Heart right ventricle (tissue), 16 donors: ENCODE data around the gene MAPKAP1. TPM values are rescaled to one million over a fixed set of nuclear protein-coding genes. Genes with fewer than 3 reads are reported as not detected.

Experiments used
- ATAC-seq, 8 donors: fragments of 200-7000 bp; cut with Tn5 transposase; one replicate each; pipeline ENCODE4 v1.9.1; 2020; ENCODE audit warnings: mild to moderate bottlenecking in 8 of 8, moderate library complexity in 8 of 8, moderate number of reproducible peaks in 1 of 8
- DNase-seq, 2 donors: peaks; one replicate each; pipeline ENCODE4 v3.0.0-alpha.2; 2020
- H3K27ac ChIP-seq, 10 donors: fragments of 200-600 bp; sonication (generic) in 2 of 10; one replicate each; pipeline versions ENCODE4 v1.5.0 to v1.8.0; 2020 to 2022; ENCODE audit warnings: mild to moderate bottlenecking in 3 of 10
- H3K27me3 ChIP-seq, 7 donors: fragments of 200-600 bp; one replicate each; pipeline ENCODE4 v1.8.0; 2021 to 2022; ENCODE audit warnings: mild to moderate bottlenecking in 2 of 7
- H3K36me3 ChIP-seq, 9 donors: fragments of 200-600 bp; sonication (generic) in 1 of 9; one replicate each; pipeline versions ENCODE4 v1.5.0 to v1.8.0; 2020 to 2022; ENCODE audit warnings: mild to moderate bottlenecking in 2 of 9
- H3K4me1 ChIP-seq, 9 donors: fragments of 200-600 bp; sonication (generic) in 1 of 9; one replicate each; pipeline versions ENCODE4 v1.5.0 to v1.8.0; 2020 to 2022; ENCODE audit warnings: mild to moderate bottlenecking in 4 of 9
- H3K4me3 ChIP-seq, 10 donors: fragments of 200-600 bp; sonication (generic) in 2 of 10; one replicate each; pipeline versions ENCODE4 v1.5.0 to v1.8.0; 2020 to 2022; ENCODE audit warnings: mild to moderate bottlenecking in 7 of 10, moderate library complexity in 2 of 10
- H3K9me3 ChIP-seq, 11 donors: fragments of 200-600 bp in 10 of 11; sonication (generic) in 2 of 11; one replicate each; pipeline versions ENCODE4 v1.5.0 to v1.8.0; 2013 to 2022; ENCODE audit warnings: mild to moderate bottlenecking in 2 of 11, control low read depth in 1 of 11, moderate library complexity in 1 of 11
- WGBS, 2 donors: extraction: QIAGEN DNeasy Blood & Tissue Kit; methylation state at CpG; one replicate each; pipeline ENCODE4 v1.1.7; 2013; ENCODE audit warnings: inconsistent platforms in 1 of 2; 5-methylcytosine and 5-hydroxymethylcytosine counted together
- intact Hi-C, 10 donors: fragments of 100-400 bp; cut with DNase I; formaldehyde crosslinking; loops; one replicate each; pipeline versions ENCODE4 v1.11.1 to v1.14.2; 2022
- polyA plus RNA-seq, 2 donors: library from polyadenylated mRNA; stranded (reverse); fragments of 200-250 nt; gene quantifications; one replicate each; pipeline ENCODE4 v1.2.3, GENCODE V29; 2013
- total RNA-seq, 10 donors: library from RNA; stranded (reverse); fragmentation: NEBNext Ultra II Directional in 3 of 10; extraction: Animal tissue kit (Norgen Biotek cat#: 25700) in 3 of 10; gene quantifications; one replicate each; pipeline versions ENCODE4 v1.2.1 to v1.2.4, GENCODE V29; 2021 to 2023
- TF ChIP-seq, protein P1 (sequence below), 9 donors: fragments of 200-600 bp; sonication (generic) in 2 of 9; IDR thresholded peaks; one replicate each; pipeline versions ENCODE4 v1.5.0 to v1.8.0; 2021 to 2022; ENCODE audit warnings: antibody characterized with exemption in 9 of 9, mild to moderate bottlenecking in 5 of 9, moderate library complexity in 1 of 9
- donor health status: Arrhythmogenic right ventricular cardiomyopathy.
- donor health status: ischemic (EF 13 %, LVEDD 7.1; RV severe dilation, severe dysfunction).
- donor health status: healthy with polysubstance abuse.
- donor health status: DM: no; HTN: yes; CAD: no.
- donor health status: DM: no; HTN: no; CAD: no.
- donor health status: ischemic (EF 25% LVEDD 6.9; RV normal size, moderate dysfunction).
- donor health status: ischemic (EF 25% LVEDD 5.7; RV mildly dilated, moderate dysfunction).
- donor health status: healthy.
- donor health status: DM: yes; HTN: yes; CAD: no.
- donor health status: Ischemic cardiomyopathy.
- donor health status: ischemic (EF 35%, LVEDD 5.7; RV mildly dilated, moderate dysfunction).
- donor health status: nonischemic (EF 11% LVEDD 7.7; RV severe dilation, severe dysfunction).
- donor health status: DM: yes; HTN: yes; CAD: no.
- donor health status: PGD.
- donor health status: ischemic (EF 29% LVEDD 5.4; RV normal size, mild dysfunction).
- donor health status: nonischemic (EF 23%, LVEDD 6.1; RV moderate dilation, normal function).

The MAPKAP1 gene
- total and polyA plus RNA-seq, 12 donors, result 102 to 143 (median 116) TPM

- Histone ChIP-seq H3K27me3 (no peaks in the 10 kb centered on the region), H3K4me1 (peaks cover 0 to 80% (median 36%) of the 10 kb centered on the region in 9 donors), H3K36me3 (peaks cover 0 to 5% (median 0%) of the 10 kb centered on the region in 9 donors), H3K9me3 (no peaks in the 10 kb centered on the region), H3K27ac (peak overlapping the region in 5 of 10 donors; percentile 12 to 85 (median 23)), H3K4me3 (no peak overlapping the region)
- DNase-seq, result no peak
- ATAC-seq, result no peak
- TF ChIP-seq, protein P1, sequence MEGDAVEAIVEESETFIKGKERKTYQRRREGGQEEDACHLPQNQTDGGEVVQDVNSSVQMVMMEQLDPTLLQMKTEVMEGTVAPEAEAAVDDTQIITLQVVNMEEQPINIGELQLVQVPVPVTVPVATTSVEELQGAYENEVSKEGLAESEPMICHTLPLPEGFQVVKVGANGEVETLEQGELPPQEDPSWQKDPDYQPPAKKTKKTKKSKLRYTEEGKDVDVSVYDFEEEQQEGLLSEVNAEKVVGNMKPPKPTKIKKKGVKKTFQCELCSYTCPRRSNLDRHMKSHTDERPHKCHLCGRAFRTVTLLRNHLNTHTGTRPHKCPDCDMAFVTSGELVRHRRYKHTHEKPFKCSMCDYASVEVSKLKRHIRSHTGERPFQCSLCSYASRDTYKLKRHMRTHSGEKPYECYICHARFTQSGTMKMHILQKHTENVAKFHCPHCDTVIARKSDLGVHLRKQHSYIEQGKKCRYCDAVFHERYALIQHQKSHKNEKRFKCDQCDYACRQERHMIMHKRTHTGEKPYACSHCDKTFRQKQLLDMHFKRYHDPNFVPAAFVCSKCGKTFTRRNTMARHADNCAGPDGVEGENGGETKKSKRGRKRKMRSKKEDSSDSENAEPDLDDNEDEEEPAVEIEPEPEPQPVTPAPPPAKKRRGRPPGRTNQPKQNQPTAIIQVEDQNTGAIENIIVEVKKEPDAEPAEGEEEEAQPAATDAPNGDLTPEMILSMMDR (IDR thresholded peaks at IDR 0.05), result no peak
- intact Hi-C loops, result loop anchor here in 1 of 10 donors (10.0 kb wide), 1 partner anchor 615 kb away; no protein-coding TSS in a partner anchor
- 83 to 86% methylated on average over 4 of the region's 4 CpGs for WGBS, 2 donors
Measured at GRCh38 chr9:125649826-125650225, 57.2 kb downstream of the MAPKAP1 start.

DNA sequence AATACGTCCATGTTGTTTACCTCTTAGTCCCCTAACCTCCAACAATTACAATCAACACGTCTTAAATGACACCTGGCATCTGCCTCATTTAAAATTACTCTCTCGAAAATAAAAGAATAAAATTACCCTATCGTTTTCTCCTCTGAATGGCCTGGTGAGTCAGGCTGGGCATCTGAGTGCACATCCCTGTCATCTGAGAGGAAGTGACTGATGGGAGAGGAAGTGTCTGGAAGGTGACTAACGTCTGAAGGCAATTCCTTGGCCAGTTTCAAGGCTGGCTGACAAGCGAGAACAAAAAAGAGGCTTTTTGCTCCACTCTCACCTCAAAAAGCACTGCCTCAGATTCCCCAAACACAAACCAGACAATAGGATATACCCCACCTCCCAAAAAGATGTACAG is 57.7 kb downstream of the MAPKAP1 start:
- intact Hi-C loops, result no loop called here

DNA sequence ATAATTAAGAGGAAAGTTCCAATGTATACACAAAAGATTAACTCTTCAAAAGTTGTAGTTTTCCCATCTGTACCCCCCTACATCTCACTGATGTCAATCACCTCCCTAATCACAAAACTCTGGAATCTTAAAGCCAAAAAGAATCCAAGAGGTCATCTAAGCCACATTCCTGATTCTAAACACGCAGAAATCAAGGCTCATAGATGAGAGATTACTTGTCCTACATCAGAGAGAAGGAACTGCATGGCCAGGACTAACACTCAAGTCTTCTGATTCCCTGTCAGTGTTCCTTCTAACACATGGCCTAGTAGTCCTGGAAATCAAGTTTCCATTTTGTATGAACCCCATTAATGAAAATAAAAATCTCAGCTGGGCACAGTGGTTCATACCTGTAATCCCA is 58.7 kb downstream of the MAPKAP1 start:
- WGBS, 2 donors, result 73 to 77% methylated on average over 1 of the region's 1 CpG
- Histone ChIP-seq H3K27ac (peak overlapping the region in 1 of 10 donors; percentile 85), H3K27me3 (no peaks in the 10 kb centered on the region), H3K4me1 (peaks cover 0 to 77% (median 36%) of the 10 kb centered on the region in 9 donors), H3K36me3 (peaks cover 0 to 5% (median 0%) of the 10 kb centered on the region in 9 donors), H3K4me3 (no peak overlapping the region), H3K9me3 (no peaks in the 10 kb centered on the region)
- ATAC-seq (no peak), DNase-seq (no peak)
- intact Hi-C loops, result no loop called here
- TF ChIP-seq, protein P1 (IDR thresholded peaks at IDR 0.05), result no peak

More for the DNA sequence above, 57.7 kb downstream of the MAPKAP1 start:
- H3K9me3 ChIP-seq, result no peaks in the 10 kb centered on the region
- H3K4me1 ChIP-seq, result peaks cover 0 to 80% (median 36%) of the 10 kb centered on the region in 9 donors
- H3K27ac ChIP-seq, result peak overlapping the region in 5 of 10 donors; percentile 12 to 85 (median 23)
- peaks cover 0 to 5% (median 0%) of the 10 kb centered on the region in 9 donors for H3K36me3 ChIP-seq
- TF ChIP-seq, protein P1 (IDR thresholded peaks at IDR 0.05), result no peak
- ATAC-seq, result peak in 7 of 8 donors; percentile 33 to 84 (median 65)
- H3K27me3 ChIP-seq, result no peaks in the 10 kb centered on the region
- 57 to 72% methylated on average over 6 of the region's 6 CpGs for whole genome bisulfite sequencing, 2 donors
- H3K4me3 ChIP-seq, result no peak overlapping the region
- peak in 1 of 2 donors; percentile 18 for DNase-seq

GRCh38 chr9:125646621-125647100 is 60.3 kb downstream of the MAPKAP1 start:
- peak in 1 of 8 donors; percentile 35 for ATAC-seq
- H3K27me3 ChIP-seq, result no peaks in the 10 kb centered on the region
- TF ChIP-seq, protein P1 (IDR thresholded peaks at IDR 0.05), result no peak
- no peaks in the 10 kb centered on the region for H3K9me3 ChIP-seq
- H3K27ac ChIP-seq, result peak overlapping the region in 8 of 10 donors; percentile 8 to 74 (median 46)
- 31 to 44% methylated on average over 6 of the region's 6 CpGs for WGBS, 2 donors
- H3K36me3 ChIP-seq, result no peaks in the 10 kb centered on the region
- peak overlapping the region in 7 of 10 donors; percentile 4 to 36 (median 27) for H3K4me3 ChIP-seq
- no peak for DNase-seq
- peaks cover 0 to 60% (median 36%) of the 10 kb centered on the region in 9 donors for H3K4me1 ChIP-seq
- intact Hi-C loops, result no loop called here
